Measurements from ENCODE around the gene CMTM4. TPM values are rescaled to one million over a fixed set of nuclear protein-coding genes. Genes with fewer than 3 reads are reported as not detected.

The CMTM4 gene
- 19.6 and 20.6 TPM in 2 replicates for total RNA-seq

GRCh38 chr16:66696669-66697630 is at the start of gene CMTM4:
CMTM4 (minus strand) TSS chr16:66696743; CDS start chr16:66696525, 218 bp downstream.

GRCh38 chr16:66604376-66605176 is 92.0 kb downstream of the CMTM4 start, which contains the start of gene CMTM3:
CMTM3 (plus strand) TSS chr16:66604704; CDS start chr16:66604806, 102 bp downstream.

GRCh38 chr16:66578651-66579531 is 117.7 kb downstream of the CMTM4 start, which contains the start of gene CMTM2:
CMTM2 (plus strand) TSS chr16:66579463; CDS start chr16:66579608, 145 bp downstream.

GRCh38 chr16:66566051-66566901 is 130.3 kb downstream of the CMTM4 start, which contains the start of gene CMTM1:
CMTM1 (plus strand) TSS chr16:66566439; CDS start chr16:66566514, 75 bp downstream.

Other genes with a start within 250 kb of the CMTM4 start
- 30.5 and 59.0 TPM in 2 replicates for gene TK2, start 146.6 kb downstream of the CMTM4 start, total RNA-seq
- gene CKLF, start 144.2 kb downstream of the CMTM4 start, total RNA-seq, result 61.1 and 62.4 TPM in 2 replicates
- 1.2 and 1.5 TPM in 2 replicates for gene CMTM1, start 130.3 kb downstream of the CMTM4 start, total RNA-seq
- not detected in 2 replicates for gene CMTM2, start 117.3 kb downstream of the CMTM4 start, total RNA-seq
- gene CMTM3, start 92.0 kb downstream of the CMTM4 start, total RNA-seq, result 8.5 and 13.9 TPM in 2 replicates
- 131 and 156 TPM in 2 replicates for gene DYNC1LI2, start 54.9 kb upstream of the CMTM4 start, total RNA-seq
- gene TERB1, start 104.8 kb upstream of the CMTM4 start, total RNA-seq, result 0.11 TPM in 1 of 2 replicates, not detected in the other
- 69.6 and 122 TPM in 2 replicates for gene NAE1, start 134.2 kb upstream of the CMTM4 start, total RNA-seq
- not detected in 2 replicates for gene CA7, start 147.7 kb upstream of the CMTM4 start, total RNA-seq
- gene PDP2, start 183.8 kb upstream of the CMTM4 start, total RNA-seq, result 17.1 and 17.7 TPM in 2 replicates
- not detected in 2 replicates for gene CDH16, start 222.1 kb upstream of the CMTM4 start, total RNA-seq
- gene RRAD, start 228.8 kb upstream of the CMTM4 start, total RNA-seq, result 3.8 and 8.0 TPM in 2 replicates
- gene CIAO2B, start 237.7 kb upstream of the CMTM4 start, total RNA-seq, result 227 and 229 TPM in 2 replicates
- gene CES2, start 238.8 kb upstream of the CMTM4 start, total RNA-seq, result 23.8 and 29.5 TPM in 2 replicates